Suprapubic skin (tissue), 4 donors: Measurements from ENCODE around the gene CASS4. TPM values are rescaled to one million over a fixed set of nuclear protein-coding genes. Genes with fewer than 3 reads are reported as not detected.
A peak's percentile ranks its signal among the peaks of the same experiment; 100 is the strongest.

Experiments used
- DNase-seq, 2 donors: peaks; one replicate each; pipeline ENCODE4 v3.0.0-alpha.2; 2019; ENCODE audit warnings: low spot score in 2 of 2
- H3K27ac ChIP-seq: fragments of 200-600 bp; sonication (generic); one replicate; pipeline ENCODE4 v1.5.1; 2019
- H3K27me3 ChIP-seq: fragments of 200-600 bp; sonication (generic); one replicate; pipeline ENCODE4 v1.5.1; 2019
- H3K36me3 ChIP-seq: fragments of 200-600 bp; sonication (generic); one replicate; pipeline ENCODE4 v1.5.1; 2019
- H3K4me1 ChIP-seq: fragments of 200-600 bp; sonication (generic); one replicate; pipeline ENCODE4 v1.5.1; 2019
- H3K4me3 ChIP-seq: fragments of 200-600 bp; sonication (generic); one replicate; pipeline ENCODE4 v1.5.1; 2019; ENCODE audit warnings: mild to moderate bottlenecking
- H3K9me3 ChIP-seq: fragments of 200-600 bp; sonication (generic); one replicate; pipeline ENCODE4 v1.5.1; 2019
- CTCF ChIP-seq, 2 donors: fragments of 200-600 bp in 1 of 2; fragments of 450-650 bp in 1 of 2; sonication (generic) in 1 of 2; IDR thresholded peaks; one replicate each; pipeline ENCODE4 v1.5.1; 2016 to 2019; ENCODE audit warnings: antibody characterized with exemption in 2 of 2, mild to moderate bottlenecking in 1 of 2, moderate library complexity in 1 of 2
- EP300 ChIP-seq: sonication (generic); formaldehyde crosslinking; IDR thresholded peaks from one replicate; pipeline ENCODE4 v1.6.1; 2017; ENCODE audit warnings: antibody characterized with exemption
- POLR2A ChIP-seq, 2 donors: fragments of 450-650 bp; IDR thresholded peaks; one replicate each; pipeline ENCODE4 v1.6.1; 2017; ENCODE audit warnings: antibody characterized with exemption in 2 of 2, mild to moderate bottlenecking in 2 of 2, moderate library complexity in 2 of 2
- POLR2AphosphoS5 ChIP-seq, 3 donors: sonication (generic); formaldehyde crosslinking; IDR thresholded peaks; one replicate each; pipeline ENCODE4 v1.6.1; 2017; ENCODE audit warnings: antibody characterized with exemption in 3 of 3
- WGBS: methylation state at CpG from one replicate; pipeline ENCODE4 v1.1.5; 2018; 5-methylcytosine and 5-hydroxymethylcytosine counted together
- total RNA-seq, 4 donors: library from RNA; depleted of rRNA; stranded (reverse); fragments of >200 nt; gene quantifications; one replicate each; pipeline ENCODE4 v1.1.0, GENCODE V29; 2016

The CASS4 gene
- total RNA-seq, 4 donors from 2014 or later: 0.42 to 1.9 (median 0.66) TPM

DNA sequence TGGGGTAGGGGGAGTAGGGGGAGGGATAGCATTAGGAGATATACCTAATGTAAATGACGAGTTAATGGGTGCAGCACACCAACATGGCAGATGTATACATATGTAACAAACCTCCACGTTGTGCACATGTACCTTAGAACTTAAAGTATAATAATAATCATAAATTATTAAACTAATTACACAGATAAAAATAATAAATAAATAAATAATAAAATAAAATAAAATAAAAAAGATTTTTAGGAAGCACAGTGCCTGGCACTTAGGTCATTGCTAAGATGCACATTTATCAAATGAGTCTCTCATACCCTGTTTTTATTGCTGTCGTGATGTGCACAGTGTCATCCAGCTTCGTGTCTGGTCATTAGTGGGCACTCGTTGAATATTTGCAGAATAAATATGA, 37.4 kb downstream of the CASS4 start:
- WGBS: 94% methylated on average over 5 of the region's 5 CpGs
- H3K36me3 ChIP-seq: no peaks in the 10 kb centered on the region
- no peak overlapping the region for H3K27ac ChIP-seq

DNA sequence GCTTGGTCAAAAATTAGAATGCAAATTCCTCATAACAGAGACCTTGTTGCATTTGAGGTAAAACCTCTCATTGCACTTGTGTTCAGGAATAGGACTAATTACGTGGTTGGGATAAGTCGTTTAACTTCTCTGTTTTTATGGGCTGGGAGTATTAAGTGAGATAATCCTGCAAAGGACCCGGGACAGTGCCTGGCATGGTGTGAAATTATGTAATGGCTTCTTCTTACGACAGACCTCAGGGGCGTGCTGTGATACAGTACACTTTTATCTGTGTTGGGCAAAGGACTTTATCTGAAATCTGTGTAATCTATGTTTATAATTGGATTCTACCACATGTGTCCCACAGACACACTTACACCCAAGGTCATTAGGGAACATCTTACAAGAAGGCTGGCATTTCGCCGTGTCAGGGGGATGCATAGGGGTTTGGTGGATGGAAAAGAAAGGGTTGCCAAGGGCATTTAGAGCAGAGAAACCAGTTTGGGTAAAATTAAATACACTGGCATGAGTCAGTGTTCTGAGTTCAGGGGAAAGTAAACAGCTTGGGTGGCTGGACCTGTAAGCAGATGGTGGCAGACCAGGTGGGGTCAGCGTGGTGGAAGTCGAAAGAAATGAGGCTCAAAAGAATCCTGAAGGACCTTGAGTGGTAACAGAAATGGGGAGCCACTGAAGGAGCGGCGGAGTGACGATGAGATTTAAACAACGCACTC, 39.2 kb downstream of the CASS4 start:
- Histone ChIP-seq H3K9me3 (no peaks in the 10 kb centered on the region), H3K27ac (no peak overlapping the region), H3K4me1 (no peaks in the 10 kb centered on the region), H3K36me3 (no peaks in the 10 kb centered on the region), H3K4me3 (no peak overlapping the region), H3K27me3 (no peaks in the 10 kb centered on the region)
- 77% methylated on average over 13 of the region's 13 CpGs for WGBS
- no peak for DNase-seq
- TF ChIP-seq EP300 (no peak), CTCF (IDR thresholded peaks at IDR 0.05) (no peak), POLR2A (IDR thresholded peaks at IDR 0.05) (no peak), POLR2AphosphoS5 (IDR thresholded peaks at IDR 0.05) (no peak)

More for the DNA sequence above, 37.4 kb downstream of the CASS4 start:
- TF ChIP-seq POLR2A (IDR thresholded peaks at IDR 0.05) (no peak), CTCF (IDR thresholded peaks at IDR 0.05) (no peak)
- H3K4me1 ChIP-seq: no peaks in the 10 kb centered on the region
- no peak for DNase-seq
- H3K27me3 ChIP-seq: no peaks in the 10 kb centered on the region
- no peaks in the 10 kb centered on the region for H3K9me3 ChIP-seq
- no peak overlapping the region for H3K4me3 ChIP-seq

DNA sequence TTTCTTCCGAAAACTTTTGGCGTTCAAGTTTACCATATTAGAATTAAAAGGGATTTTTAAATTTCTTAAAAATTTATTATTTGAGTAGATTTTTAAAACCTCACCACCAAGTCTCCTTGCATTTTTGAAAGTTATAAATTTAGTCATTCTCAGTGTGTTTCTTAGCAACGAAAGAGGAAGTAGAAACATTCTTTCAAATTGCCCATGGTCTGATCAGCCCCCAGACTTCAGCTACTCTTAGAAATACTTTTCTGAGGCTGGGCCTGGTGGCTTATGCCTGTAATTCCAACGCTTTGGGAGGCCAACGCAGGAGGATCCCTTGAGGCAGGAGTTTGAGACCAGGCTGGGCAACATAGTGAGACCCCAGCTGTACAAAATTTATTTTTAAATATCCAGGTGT, 41.3 kb downstream of the CASS4 start:
- H3K4me3 ChIP-seq: no peak overlapping the region
- H3K9me3 ChIP-seq: no peaks in the 10 kb centered on the region
- no peaks in the 10 kb centered on the region for H3K4me1 ChIP-seq
- no peaks in the 10 kb centered on the region for H3K27me3 ChIP-seq
- H3K27ac ChIP-seq: no peak overlapping the region
- H3K36me3 ChIP-seq: no peaks in the 10 kb centered on the region
- 78% methylated on average over 5 of the region's 5 CpGs for WGBS
- TF ChIP-seq POLR2A (IDR thresholded peaks at IDR 0.05) (no peak), CTCF (IDR thresholded peaks at IDR 0.05) (no peak), POLR2AphosphoS5 (IDR thresholded peaks at IDR 0.05) (no peak), EP300 (no peak)
- DNase-seq: peak in 1 of 2 donors; percentile 31

DNA sequence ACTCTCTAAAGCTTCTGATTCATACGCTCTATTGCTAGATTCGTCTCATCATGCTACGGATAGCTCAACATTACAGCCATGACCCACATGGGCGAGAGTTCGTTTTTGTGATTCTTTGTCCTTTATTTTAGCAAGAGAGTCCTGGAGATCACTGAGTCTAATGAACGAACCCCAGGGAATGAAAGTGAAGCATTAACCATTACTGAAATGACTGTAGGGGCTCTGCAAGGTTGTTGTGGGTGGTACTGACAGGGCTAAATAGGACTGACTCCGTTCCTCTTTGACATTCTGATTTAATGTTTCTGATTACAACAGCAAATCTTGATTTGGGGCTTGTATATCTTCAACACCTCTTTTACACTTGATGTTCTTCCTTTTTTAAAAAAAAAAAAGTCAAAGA, 42.7 kb downstream of the CASS4 start:
- no peak for TF ChIP-seq POLR2A (IDR thresholded peaks at IDR 0.05)
- TF ChIP-seq CTCF (IDR thresholded peaks at IDR 0.05): no peak
- no peak for TF ChIP-seq EP300
- no peak for TF ChIP-seq POLR2AphosphoS5 (IDR thresholded peaks at IDR 0.05)
- Histone ChIP-seq H3K27ac (no peak overlapping the region), H3K4me1 (no peaks in the 10 kb centered on the region), H3K9me3 (no peaks in the 10 kb centered on the region), H3K4me3 (no peak overlapping the region), H3K27me3 (no peaks in the 10 kb centered on the region), H3K36me3 (no peaks in the 10 kb centered on the region)
- WGBS: 81% methylated on average over 7 of the region's 7 CpGs
- no peak for DNase-seq

- Histone ChIP-seq H3K27ac (no peak overlapping the region), H3K9me3 (no peaks in the 10 kb centered on the region), H3K4me1 (no peaks in the 10 kb centered on the region), H3K36me3 (no peaks in the 10 kb centered on the region), H3K4me3 (no peak overlapping the region), H3K27me3 (no peaks in the 10 kb centered on the region)
- TF ChIP-seq POLR2AphosphoS5 (IDR thresholded peaks at IDR 0.05) (no peak), CTCF (IDR thresholded peaks at IDR 0.05) (no peak)
- no peak for DNase-seq
- 79% methylated on average over 22 of the region's 22 CpGs for WGBS
Measured at GRCh38 chr20:56458206-56458821, 46.3 kb downstream of the CASS4 start.
